Stimulated activated CD8-positive, alpha-beta memory T cell treated with anti-CD3 and anti-CD28 coated beads, Interleukin-2, amount 100 ng/mL, for 48 hours (primary cell): Measurements from ENCODE around the gene CX3CR1.
"Not testable (repeated sequence)": the region's sequence is repeated elsewhere in the genome, so short reads cannot be mapped to it uniquely, and the experiment has no call there.

ENCODE experiments used
- DNase-seq, 2 donors: peaks; one replicate each; pipeline ENCODE4 v3.0.0-alpha.2; 2020; ENCODE audit warnings: low read depth in 2 of 2

Gene CX3CR1

DNA sequence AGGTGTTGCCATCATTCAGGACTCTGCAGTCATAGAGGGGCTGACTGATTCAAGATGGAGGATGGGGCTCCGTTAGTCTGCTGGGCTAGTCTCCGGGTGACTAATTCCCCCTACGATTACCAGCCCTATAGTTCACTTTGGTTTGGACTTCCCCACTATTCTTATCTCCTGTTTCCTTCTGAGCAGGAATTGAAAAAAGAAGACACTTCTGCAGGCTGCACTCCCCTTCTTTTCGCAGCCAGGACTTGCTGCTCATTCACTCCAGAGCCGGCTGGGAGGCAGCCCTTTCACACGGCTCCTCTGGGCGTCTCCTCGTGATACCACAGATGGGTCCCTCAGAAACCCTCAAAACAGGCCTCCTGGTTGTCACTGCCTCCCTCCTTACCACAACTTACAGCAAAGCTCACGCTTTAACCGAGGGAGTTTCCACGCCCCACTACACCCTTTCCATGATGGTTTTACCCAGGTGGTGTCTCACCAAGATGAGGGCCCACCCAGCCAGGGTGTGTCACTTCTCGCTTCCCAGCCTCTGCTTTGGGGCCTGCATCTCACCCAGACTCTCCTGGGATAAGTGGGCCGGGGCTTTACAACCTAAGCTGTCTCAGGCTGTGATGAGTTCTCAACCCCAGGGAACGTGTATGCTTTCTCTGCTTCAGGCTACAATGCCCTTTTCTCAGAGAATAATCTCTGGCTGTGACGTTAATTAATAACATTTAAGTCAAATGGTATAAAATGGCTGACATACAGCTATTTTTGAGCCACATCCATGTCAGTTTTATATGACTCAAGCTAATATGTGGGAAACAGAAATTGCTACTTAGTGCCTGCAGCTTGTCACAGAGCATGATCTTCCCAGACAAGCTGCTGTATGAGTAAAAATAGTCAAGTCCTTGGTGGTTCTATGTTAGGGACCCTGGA lies 11.9 kb downstream of the CX3CR1 start:
- DNase-seq: peak; percentile 64 to 75

DNA sequence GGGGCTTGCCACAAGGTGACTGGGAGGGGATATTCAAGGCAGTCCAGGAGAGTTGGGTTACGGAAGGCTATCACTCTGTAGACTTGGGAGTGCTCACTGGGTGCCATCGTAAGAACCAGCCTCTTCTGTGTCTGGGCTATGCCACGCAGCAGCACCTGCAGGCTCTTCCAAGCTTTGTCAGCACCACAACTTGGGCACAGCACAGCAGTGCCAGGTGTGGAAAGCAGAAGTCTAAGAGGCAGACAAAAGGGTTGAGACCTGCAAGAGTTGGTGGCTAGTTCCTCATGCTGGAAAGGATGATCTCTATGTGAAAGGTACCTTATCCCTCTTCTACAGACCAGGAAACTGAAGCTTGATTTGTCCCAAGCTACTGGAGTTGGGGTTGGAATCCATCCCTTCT lies 15.8 kb downstream of the CX3CR1 start:
- no peak for DNase-seq

DNA sequence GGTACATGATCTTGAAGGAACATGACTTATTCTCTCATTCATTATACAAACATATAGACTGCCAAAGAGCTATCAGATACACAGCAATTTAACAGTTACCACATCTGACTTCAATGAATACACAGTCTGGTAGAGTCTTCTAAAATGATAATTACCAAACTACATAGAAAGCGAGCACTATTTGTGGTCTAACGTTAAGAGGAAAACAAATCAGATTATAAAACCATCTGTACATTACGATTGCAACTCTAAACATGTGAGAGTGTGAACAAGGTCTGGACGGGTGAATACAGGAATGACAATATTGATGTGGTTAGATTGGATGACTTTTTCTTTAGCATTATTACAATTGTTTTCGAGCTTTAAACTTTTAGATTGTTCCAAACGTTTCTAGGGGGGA lies 16.3 kb downstream of the CX3CR1 start:
- no peak for DNase-seq

DNA sequence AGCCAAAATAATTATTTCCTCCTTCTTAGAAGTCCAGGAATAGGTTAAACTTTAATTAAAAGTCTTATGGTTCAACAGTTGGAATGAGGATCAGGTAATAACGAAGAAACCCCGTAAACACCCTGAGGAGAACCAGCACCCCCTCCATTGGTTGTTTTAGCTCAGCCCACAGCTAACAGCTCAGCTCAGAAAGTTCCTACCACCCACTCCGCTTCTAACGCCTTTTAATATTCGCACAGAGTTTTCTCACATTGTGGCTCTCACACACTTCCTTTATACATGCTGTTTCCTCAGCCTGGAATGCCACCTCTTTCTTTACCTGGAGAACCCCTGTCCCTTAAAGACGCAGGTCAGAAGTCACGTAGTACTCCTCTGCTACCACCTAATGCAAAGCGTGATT lies 17.0 kb downstream of the CX3CR1 start:
- no peak for DNase-seq

DNA sequence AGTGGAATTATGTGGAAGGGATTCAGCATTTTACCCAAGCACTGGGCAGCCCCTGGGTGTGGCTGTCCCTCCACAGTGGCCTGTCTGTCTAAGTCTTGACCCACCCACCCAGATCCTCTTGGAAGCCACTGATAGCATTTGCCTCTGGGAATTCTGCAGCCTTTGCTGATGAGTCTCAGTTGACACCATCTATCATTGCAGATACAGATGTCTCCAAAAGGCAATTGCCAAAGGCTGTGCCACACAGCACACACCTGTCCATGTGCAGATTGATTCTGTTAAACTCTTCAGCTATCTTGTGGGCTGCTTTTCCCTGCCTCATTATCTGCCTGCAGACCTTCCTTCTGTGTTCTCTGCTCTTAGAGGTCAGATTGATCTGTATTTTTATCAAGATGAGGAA lies 18.1 kb downstream of the CX3CR1 start:
- no peak for DNase-seq

DNA sequence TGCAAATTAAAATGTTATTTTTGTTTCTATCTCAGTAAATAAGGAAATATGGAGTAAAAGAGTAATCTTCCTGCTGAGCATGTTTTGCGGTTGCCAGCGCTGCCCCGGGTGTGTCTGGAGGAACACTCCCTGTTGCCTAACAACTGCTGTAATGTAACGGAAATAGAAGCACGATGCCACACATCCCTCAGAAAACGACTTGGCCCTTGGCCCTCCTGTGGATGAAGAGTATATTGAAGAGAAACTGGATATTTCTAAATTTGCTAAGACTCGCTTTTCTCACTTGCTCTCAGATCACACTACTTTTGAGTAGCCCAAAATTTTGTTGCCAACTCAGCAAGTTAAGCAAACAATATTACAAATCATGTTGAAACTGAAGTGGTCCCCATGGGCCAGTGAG lies 18.9 kb downstream of the CX3CR1 start:
- peak; percentile 12 to 37 for DNase-seq

DNA sequence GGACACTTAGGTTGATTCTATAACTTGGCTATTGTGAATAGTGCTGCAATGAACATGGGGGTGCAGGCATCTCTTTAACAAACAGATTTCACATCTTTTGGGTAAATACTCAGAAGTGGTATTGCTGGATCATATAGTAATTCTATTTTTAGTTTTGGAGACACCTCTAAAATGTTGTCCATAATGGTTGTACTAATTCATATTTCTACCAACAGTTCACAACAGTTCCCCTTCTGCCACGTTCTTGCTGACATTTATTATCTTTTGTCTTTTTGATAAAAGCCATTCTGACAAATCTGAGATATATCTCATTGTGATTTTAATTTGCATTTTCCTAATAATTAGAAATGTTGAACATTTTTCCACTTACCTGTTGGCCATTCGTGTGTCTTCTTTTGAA lies 19.5 kb downstream of the CX3CR1 start:
- DNase-seq: no peak

DNA sequence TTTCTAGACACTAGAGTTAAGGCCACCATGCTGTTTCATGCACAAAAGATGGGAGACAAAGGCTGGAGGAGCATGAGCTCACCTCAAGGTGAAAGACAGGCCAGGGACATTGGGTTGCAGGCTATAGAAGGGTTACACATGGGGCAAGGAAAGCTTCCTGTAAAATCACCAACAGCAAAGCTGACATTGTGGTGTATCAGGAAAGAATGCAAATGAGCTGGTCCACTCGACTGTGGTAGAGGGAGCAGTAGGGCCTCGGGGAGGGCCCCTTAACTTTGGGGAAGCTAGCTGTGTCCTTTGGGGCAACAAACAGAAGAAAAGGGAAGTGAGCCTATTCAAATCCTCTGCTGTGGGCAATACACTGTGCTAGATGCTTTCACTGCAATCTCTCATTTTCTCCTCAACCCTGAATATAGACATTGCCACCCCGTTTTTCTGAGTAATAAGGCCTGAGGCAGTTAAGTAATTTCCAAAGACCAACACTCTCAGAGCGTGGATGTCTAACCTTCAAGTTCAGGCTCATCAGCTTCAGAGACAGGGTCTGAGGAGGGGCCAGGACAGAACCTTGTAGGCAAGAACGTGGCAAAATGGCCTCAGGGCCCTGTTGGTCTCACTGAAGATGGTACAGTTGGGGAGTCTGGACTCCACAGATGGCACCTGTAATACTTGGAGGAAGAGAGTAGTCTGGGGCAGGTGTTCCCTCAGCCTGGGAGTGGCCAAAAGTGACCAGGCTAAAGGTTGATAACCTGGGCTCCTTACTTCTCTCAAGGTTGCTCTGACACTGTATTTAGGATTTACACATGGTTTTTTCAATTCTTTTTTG lies 24.1 kb downstream of the CX3CR1 start:
- no peak for DNase-seq

DNA sequence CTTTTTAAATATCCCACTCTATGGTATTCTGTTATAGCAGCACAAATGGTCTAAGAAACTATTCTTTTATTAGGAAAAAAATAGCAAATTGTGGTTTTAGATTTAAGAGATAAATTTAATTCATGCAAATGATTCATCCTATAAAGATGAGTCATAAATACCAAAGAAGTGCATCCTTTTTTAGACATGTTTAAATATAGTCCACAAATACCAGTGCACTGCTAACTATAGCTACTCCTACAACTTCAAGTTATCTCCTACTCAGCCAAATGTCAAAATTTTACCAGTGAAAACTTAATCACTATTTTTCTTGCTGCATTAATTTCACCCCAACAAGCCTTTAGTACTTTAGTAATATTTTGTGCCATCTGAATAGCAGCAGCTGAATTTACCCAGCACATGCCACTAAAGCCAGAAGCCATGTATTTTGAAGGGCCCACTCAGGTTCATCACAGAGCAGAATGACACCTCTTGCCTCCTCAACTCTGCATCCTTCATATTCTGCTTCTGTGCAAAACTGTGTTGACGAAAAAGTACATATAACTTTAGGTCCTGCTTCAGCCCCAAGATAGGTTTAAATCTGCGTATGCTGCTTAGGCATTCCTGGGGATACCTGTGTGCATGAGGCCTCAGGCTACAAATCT lies 24.9 kb downstream of the CX3CR1 start:
- no peak for DNase-seq

DNA sequence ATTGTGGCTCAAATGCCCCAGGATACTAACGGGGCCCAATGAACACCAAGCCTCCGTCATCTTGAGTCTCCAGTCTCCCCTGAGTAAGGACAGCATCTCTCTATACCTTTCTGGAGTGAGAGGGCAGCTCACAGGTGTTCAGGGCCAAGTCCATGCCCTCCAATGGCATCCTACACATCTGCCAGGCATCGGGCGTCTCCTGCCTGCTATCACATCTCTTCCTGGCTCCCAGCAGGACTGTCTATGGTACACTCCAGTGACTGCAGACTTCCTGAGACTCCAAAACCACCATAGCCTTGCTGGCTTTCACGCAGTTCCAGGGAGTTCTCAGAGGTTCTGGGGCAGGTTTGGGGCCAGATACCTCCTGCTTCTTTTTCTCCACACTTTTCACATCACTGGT lies 28.3 kb downstream of the CX3CR1 start:
- no peak for DNase-seq

DNA sequence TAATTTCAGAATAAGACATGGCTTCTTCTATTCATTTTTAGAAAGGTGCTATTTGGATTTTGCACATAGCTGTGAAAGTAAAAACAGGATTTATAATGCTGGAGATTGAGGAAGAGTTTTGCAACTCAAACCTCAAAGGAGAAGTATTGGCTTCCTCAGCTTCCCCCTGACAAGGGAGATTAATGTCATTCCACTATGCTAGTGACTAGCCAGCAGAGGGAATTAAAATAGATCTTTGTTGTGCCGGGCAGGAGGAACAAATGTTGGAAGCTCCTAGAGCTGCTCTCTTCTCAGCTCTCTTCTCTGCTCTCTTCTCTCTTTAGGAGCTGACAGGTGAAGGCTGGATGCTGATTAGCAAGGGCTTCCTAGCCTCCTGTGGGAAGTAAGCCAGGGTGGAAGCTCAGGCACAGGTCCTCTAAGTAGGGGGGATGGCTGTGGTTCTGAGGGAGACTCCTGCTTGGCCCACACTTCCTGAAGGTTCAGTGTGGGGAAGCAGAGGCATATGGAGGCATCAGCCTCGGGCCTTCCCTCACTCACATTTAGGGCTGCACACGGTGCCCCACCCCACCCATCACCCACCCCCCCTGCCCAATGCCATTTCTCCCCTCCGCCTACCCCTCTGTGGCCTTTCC lies 29.6 kb downstream of the CX3CR1 start:
- DNase-seq: no peak

DNA sequence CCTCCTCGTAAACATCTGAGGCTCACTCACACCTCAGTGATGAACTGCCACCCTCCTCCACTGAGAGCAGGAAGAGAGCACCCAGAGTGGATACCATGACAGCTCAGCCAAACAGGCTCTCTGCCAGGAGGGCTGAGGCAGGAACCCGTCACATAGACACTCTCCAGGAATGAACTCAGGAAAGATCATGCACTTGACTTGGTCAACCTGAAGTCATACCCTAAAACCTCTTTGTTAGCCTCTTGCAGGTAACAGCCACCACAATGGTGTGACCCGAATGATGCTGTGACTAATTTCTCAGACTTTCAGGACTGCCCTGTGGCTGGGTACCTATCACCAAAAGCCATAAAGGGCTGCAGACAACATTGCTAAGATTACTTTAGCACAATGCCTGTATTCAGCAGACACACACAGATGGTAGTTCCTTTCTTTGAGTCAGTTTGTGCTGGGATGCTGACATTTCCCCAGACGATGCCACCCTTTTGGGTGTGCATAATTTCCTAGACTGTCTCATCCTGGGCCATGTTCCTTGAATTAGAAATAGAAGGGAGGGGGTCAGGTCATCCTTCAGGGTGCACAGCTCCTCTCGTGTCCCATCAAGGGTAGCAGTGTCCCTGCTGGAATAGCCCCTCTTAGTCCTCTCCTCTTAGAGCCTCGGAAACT lies 30.3 kb downstream of the CX3CR1 start:
- DNase-seq: no peak

DNA sequence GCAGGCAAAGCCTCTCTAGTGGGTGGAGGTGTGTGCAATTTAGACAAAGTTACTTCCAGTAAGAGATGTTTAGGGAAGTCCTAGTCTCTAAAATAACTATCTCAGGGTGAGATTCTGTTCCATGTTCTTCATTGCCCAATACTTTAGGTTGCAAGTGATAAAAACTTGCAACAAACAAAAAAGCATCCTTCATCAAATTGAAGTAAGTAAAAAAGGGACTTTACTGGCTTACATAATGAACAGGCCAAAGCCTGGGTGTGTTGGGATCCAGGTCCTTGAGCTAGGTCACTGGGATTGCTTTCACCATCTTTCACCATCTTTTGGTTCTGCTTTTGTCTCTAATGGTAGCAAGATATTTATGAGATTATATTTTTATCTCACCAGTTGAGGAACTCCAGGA lies 38.3 kb downstream of the CX3CR1 start:
- DNase-seq: no peak

DNA sequence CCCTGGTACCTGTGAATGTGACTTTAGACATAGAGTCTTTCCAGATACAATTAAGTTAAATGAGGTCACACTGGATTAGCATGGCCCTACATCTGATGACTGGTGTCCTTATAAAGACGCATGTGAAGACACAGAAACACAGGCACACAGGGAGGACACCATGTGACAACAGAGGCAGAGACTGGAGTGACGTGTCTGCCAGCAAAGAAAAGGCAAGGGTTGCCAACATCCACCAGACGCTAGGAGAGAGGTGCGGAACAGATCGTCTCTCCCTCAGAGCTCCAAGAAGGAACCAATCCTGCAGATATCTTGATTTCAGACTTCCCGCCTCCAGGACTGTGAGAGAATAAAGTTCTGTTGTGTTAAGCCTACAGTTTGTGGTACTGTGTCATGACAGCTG lies 42.8 kb downstream of the CX3CR1 start:
- no peak for DNase-seq

DNA sequence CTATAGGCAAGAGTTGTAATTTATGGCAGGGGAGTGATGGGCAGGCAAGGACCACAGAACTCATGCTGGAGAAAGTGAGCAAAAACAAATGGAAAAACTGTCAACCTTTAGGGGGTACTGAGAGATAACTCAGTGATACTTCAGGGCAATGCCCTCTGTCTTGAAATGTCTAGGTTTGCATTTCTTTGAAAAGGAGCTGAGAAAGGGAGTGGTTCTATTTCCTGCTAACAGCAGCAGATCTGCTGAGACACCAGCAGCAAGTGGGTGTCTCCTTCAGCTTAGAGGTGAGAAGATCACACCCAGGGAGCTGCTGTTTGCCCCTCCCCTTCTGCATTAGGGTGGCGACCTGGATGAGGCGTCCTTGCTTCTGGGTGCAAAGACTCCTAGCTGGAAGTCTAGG lies 45.2 kb downstream of the CX3CR1 start:
- DNase-seq: peak in 1 of 2 donors; percentile 6

DNA sequence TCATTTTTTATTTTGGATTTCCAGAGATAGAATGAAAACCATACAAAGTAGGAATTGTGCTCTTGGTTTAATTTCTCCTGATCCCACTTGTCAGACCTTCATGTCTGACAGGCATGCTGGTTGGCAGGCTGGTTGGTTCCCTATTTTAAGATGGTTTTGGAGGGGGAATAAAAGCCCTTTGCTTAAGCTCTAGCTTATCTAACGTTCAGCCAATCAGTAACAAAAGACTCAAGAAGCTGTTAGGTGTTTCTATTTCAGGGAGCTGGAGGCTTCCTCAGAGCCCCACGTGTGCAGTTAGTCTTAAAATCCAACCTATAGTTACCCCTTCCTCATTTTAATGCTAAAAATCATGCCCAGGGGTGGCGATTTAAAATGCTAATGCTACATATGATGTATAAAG lies 47.0 kb downstream of the CX3CR1 start:
- no peak for DNase-seq

DNA sequence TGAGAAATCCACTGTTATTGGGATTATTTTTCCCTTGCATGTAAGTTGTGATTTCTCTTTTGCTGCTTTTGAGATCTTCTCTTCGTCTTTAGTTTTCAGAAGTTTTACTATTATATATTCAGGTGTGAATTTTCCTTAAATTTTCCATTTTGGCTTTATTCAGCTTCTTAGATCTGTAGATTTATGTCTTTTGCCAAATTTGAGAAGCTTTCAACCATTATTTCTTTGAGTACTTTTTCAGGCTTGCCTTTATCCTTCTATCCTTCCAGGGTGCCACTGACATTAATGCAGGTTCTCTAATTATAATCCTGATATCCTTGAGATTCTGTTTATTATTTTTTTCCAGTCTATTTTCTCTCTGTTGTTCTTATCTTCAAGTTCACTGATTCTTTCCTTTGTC lies 49.4 kb downstream of the CX3CR1 start:
- no peak for DNase-seq

DNA sequence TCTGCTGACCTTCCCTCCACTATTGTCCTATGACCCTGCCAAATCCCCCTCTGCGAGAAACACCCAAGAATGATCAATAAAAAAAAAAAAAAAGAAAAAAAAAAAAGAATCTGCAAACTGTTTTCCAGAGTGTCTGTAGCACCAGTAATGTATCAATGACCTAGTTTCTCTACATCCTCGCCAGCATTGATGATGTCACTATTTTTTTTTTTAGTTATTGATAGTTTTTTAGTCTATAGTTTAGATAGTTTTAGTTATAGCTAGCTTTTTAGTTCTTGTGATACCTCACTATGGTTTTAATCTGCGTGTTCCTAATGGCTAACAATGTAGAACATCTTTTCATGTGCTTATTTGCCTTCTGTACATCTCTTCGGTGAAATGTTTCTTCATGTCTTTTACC lies 51.3 kb downstream of the CX3CR1 start:
- DNase-seq: no peak

DNA sequence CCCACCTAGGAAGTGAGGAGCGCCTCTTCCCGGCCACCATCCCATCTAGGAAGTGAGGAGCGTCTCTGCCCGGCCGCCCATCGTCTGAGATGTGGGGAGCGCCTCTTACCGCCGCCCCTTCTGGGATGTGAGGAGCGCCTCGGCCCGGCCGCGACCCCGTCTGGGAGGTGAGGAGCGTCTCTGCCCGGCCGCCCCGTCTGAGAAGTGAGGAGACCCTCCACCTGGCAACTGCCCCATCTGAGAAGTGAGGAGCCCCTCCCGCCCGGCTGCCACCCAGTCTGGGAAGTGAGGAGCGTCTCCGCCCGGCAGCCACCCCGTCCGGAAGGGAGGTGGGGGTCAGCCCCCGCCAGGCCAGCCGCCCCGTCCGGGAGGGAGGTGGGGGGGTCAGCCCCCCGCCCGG lies 52.2 kb downstream of the CX3CR1 start:
- DNase-seq: not testable (repeated sequence)

DNA sequence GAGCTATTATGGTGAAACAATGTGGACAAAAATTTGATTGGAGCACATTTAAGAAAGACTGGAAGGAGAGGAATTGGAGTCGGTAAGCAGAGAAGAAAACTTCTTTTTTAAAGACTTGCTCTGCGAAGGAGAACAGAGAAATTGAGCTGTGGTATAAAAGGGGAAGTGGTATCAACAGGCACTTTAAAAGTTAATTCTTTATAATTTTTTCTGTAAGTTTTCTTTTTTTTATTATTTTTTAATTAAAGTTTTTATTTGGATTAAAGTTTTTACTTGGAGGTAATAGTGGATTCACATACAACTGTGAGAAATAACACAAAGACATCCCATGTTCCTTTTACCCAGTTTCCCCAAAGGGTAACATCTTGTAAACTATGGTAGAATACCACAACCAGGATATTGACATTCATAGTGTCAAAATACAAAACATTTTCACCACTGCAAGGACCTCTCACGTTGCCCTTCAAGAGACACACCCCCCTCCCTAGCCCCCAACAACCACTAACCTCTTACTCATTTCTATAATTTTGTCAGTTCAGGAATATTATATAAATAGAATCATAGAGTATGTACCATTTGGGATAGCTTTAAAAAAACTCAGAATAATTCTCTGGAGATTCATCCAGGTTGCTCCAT lies 53.6 kb downstream of the CX3CR1 start:
- no peak for DNase-seq

DNA sequence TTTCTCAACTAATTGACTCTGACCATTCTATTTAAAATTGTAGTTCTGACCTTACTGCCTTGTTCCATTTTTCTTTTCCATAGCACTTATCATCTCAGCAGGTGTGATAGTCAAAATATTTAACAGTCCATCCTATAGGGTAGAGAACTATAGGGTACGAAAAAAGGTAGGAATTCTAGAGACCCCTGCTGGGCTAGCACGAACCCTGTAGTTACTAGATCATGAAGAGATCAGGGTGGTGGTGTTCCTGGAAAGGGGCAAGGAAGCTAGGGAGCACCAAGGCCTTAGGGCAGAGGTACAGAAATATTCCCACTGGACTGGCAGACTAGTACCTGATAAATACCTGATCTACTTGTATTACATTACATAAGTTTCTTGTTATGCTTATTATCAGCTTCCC lies 55.5 kb downstream of the CX3CR1 start:
- no peak for DNase-seq
